ENCODE measurements around the gene ST6GALNAC5.

ST6GALNAC5 gene

GRCh38 chr1:77014073-77014788, 147.0 kb downstream of the ST6GALNAC5 start:
- ATAC-seq = no peak

- peak in 1 of 2 donors; percentile 10 for ATAC-seq
Observed at GRCh38 chr1:77015748-77016341, 148.6 kb downstream of the ST6GALNAC5 start.

GRCh38 chr1:77016386-77016985, 149.2 kb downstream of the ST6GALNAC5 start:
- ATAC-seq = no peak

GRCh38 chr1:77018311-77018710, 151.0 kb downstream of the ST6GALNAC5 start:
- ATAC-seq = no peak

GRCh38 chr1:77018761-77019160, 151.5 kb downstream of the ST6GALNAC5 start:
- ATAC-seq = no peak

- ATAC-seq = no peak
Observed at GRCh38 chr1:77021732-77022131, 154.5 kb downstream of the ST6GALNAC5 start.

GRCh38 chr1:77024500-77024899, 157.2 kb downstream of the ST6GALNAC5 start:
- ATAC-seq = no peak

GRCh38 chr1:77025599-77025998, 158.3 kb downstream of the ST6GALNAC5 start:
- ATAC-seq = no peak

GRCh38 chr1:77026135-77026534, 158.9 kb downstream of the ST6GALNAC5 start:
- no peak for ATAC-seq

GRCh38 chr1:77026640-77027039, 159.4 kb downstream of the ST6GALNAC5 start:
- no peak for ATAC-seq

- no peak for ATAC-seq
Observed at GRCh38 chr1:77027847-77028246, 160.6 kb downstream of the ST6GALNAC5 start.

GRCh38 chr1:77030401-77031105, 163.3 kb downstream of the ST6GALNAC5 start:
- ATAC-seq = no peak

GRCh38 chr1:77031106-77031662, 163.9 kb downstream of the ST6GALNAC5 start:
- no peak for ATAC-seq

- ATAC-seq = no peak
Observed at GRCh38 chr1:77036560-77036959, 169.3 kb downstream of the ST6GALNAC5 start.

GRCh38 chr1:77037038-77037437, 169.8 kb downstream of the ST6GALNAC5 start:
- ATAC-seq = no peak

GRCh38 chr1:77038000-77038399, 170.7 kb downstream of the ST6GALNAC5 start:
- ATAC-seq = no peak

- no peak for ATAC-seq
Observed at GRCh38 chr1:77039111-77039510, 171.8 kb downstream of the ST6GALNAC5 start.

GRCh38 chr1:77039739-77040138, 172.5 kb downstream of the ST6GALNAC5 start:
- no peak for ATAC-seq

GRCh38 chr1:77040826-77041225, 173.5 kb downstream of the ST6GALNAC5 start:
- ATAC-seq = no peak

- no peak for ATAC-seq
Observed at GRCh38 chr1:77044133-77044849, 177.0 kb downstream of the ST6GALNAC5 start.

GRCh38 chr1:77047575-77047974, 180.3 kb downstream of the ST6GALNAC5 start:
- no peak for ATAC-seq

- no peak for ATAC-seq
Observed at GRCh38 chr1:77047978-77048614, 180.8 kb downstream of the ST6GALNAC5 start.

All from activated CD4-positive, CD25-positive, alpha-beta regulatory T cell treated with anti-CD3 and anti-CD28 coated beads, Interleukin-2, amount 50 U/mL, for 24 hours (primary cell).